HG03342 (cell line): ENCODE measurements around the gene TMEM132D.
"Not testable (repeated sequence)": the region's sequence is repeated elsewhere in the genome, so short reads cannot be mapped to it uniquely, and the experiment has no call there.

Source experiments
- ATAC-seq: cut with Tn5 transposase; IDR thresholded peaks from one replicate; pipeline ENCODE4 v1.9.1; 2021; ENCODE audit warnings: mild to moderate bottlenecking, moderate library complexity; ENCODE audit not compliant: unreplicated experiment

TMEM132D gene

DNA sequence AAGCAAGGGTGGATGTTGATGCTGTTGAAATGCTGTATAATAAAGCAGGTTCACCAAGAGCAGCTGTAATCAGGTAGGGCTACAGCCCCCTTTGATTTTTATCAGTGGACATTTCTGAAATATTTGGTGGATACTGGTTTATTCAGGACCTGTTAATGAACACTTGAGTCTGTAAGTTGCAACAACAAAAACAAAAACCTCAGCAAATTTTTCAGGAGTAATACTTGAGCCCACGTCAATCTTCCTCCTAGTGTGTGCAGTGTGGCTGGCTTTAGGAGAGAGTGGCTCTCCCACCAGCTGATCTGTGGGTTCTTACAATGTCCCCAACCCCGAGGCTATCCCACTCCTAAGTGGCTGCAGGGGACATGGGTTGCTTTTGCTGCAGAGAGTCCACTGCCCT, 702.8 kb downstream of the TMEM132D start:
- ATAC-seq = no peak

DNA sequence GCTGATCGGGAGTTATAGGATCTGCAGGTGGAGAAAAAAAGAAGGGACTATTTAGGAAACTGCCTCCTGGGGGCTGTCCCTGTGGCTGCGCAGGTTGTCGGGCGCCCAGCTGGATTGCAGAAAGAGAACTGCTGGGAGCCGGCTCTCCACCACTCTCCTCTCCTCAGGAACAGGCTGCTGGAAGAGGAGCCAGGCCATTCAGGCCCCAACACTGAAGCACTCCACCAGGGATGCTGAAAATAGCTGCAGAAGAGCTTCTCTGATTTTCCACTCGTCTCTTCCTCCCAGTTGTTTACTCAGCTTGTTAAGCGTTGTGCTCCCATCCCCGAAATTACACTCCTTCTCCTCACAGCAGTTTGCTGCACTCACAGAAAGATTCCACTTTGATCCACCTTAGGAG, 703.2 kb downstream of the TMEM132D start:
- ATAC-seq = no peak

- no peak for ATAC-seq
Observed at GRCh38 chr12:129196927-129197326, 706.9 kb downstream of the TMEM132D start.

DNA sequence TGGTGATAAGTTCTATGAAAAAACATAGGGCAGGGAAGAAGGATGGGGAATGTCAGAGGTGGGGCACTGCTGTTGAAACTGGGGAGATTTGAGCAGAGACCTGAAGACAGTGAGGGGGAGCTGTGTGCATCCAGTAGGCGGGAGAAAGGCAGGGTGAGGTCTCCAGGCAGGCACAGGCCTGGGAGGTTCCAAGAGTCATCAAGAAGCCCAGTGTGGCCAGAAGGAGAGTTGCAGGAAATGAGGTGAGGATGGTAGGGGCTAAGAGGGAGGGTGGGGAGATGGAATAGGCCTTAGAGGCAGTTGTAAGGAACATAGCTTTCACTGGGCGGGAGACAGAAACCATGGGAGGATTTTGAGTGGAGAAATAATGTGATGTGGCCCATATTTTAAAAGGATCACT, 708.7 kb downstream of the TMEM132D start:
- ATAC-seq = no peak

DNA sequence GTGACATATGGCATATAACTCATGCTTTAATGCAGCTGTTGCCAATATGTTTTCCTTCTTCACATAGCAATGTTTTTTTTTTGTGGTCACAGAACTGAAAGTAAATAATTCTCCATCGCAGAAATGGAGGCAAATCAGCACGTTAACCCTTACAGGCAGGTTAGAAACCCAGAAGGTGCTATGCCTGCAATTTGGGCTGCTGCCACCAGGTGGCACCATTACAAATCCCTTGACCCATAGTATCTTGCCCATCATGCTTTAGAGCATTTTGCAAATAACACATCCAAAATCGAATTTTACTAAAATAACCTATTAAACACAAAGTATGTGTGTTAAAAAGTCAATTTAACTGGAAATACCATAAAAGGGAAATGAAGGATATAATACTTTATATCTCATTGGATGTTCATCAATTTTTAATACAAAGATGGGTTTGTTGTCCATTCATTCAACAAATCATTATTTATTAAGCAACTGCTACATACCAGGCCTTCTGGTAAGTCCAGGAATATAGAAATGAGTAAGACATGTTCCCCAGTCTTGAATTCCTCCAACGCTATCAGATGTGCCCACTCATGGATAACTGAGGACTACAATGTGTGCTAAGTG, 710.5 kb downstream of the TMEM132D start:
- no peak for ATAC-seq

- ATAC-seq = no peak
Observed at GRCh38 chr12:129190827-129191226, 713.0 kb downstream of the TMEM132D start.

DNA sequence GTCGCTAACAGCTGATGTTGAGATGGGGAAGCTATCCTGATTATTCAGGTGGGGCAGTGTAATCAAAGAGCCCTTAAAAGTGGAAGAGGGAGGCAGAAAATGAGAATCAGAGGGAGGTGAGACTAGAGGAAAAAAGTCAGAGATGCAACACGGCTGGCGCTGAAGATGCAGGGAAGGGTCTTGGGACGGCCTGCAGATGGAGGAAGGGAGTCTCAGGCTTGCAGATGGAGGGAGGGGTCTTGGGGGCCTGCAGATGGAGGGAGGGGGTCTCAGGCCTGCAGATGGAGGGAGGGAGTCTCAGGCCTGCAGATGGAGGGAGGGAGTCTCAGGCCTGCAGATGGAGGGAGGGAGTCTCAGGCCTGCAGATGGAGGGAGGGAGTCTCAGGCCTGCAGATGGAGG, 713.9 kb downstream of the TMEM132D start:
- ATAC-seq = not testable (repeated sequence)

DNA sequence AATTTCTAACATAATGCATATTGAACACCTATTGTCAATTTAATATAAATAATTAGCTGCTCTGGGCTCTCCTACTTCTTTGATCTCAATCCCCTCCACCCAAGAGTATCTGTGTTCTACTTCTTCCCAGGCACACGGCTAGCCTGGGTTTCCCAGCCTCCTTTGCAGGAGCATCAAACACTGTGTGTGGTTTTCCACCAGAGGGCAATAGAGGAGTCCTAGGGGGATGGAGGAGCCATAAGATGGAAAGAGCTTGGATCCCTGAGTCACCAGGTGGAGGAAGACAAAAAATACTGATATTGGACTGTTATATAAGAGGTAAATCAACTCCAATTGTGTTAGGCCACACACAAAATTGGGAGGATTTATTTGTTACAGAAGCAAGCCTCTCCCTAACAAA, 716.9 kb downstream of the TMEM132D start:
- no peak for ATAC-seq

DNA sequence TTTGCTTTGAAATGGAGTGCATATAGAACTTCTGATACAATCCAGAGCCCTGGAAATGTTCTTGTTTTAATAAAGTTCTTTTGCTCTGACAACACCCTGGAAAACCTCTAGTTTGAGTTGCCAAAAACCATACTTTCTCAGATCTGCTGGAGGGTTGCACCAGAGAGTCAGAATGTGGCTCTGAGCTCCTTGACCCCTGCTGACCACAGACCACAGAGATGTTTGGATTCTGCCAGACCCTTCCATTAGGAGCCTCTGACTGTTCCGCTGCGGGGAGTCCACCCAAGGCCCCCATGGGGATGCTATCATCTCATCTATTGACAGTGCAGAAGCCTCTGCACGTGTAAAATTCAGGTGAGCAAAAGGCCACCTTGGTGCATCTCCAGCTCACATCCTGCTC, 718.0 kb downstream of the TMEM132D start:
- no peak for ATAC-seq

DNA sequence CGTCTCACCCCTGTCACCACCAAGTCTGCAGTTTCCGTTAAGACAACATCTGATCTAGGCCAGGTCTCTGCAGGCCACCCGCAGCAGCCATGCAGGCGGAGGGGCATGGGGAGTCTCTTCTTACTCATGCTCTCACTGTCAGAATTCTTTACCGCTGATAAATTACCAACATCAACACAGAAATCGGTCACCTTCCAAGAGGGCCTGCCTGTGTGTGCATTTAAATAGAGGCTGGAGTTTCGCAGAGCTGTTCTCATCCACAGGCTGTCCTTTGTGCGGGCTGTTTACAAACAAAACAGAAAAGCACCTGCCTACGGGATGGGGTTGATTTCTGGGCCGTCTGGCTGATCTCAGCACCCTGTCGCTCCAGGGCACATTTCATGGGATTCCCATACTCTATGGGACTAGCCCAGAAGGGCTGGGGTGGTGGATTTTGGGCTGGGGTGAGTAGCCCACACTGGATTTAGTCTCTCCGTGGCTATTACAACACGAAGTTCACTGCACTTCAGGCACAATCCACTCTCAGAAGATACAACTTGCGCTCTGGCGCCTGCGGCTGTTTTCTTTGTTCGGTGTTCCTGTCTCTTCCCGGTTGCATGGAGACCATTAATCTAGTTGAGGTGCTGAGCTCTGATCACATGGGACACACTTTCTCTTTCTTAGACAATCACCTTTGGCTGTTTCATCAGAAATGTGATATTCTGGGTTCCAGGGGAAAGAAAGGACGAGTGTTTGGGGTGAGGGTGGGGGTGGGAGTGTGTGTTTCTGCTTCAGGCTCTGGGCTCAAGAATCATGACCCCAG, 719.5 kb downstream of the TMEM132D start:
- ATAC-seq = no peak

DNA sequence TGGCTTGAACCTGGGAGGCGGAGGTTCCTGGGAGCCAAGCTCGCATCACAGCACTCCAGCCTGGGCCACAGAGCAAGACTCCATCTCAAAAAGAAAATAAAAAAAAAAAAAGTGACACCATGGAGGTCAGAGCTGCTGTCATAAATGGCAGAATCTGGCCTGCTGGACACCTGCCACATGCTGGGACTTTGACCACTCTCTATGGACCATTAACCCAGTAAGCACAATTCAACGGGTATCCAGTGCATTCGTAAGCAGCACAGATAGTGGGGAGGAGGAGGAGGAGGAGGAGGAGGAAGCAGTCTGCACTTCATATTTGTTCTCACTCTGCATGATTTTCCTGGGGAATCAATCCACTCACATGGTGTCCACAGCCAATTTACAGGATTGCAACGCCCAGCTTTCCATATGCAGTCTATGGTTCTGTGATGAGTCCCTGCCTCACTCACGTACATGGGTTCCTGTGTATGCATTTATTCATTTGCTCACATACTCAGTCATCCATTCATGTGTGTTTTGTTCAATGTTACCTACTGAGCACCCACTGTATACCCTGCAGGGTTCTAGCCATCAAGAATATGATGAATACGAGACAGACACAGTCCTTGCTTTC, 723.8 kb downstream of the TMEM132D start:
- ATAC-seq = no peak

DNA sequence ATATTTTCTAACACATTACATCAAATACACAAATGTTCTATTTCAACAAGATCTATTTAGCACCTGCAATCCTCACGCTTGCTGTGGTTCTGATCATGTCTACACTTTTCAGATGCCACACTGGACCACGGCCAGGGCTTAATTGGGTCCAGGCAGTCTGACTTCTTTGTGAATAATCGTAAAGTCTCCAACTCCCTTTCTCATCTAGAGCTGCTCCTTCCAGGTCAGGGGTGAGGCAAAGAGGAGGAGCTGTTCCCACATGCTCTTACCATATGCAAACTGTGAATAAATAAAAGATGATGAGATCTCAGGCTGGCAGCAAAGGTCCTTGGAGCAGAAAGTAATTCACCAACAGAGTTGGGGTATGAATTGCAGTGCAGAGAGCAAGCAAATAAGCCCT, 733.9 kb downstream of the TMEM132D start:
- no peak for ATAC-seq

GRCh38 chr12:129163861-129164260, 740.0 kb downstream of the TMEM132D start:
- no peak for ATAC-seq

GRCh38 chr12:129163461-129163860, 740.4 kb downstream of the TMEM132D start:
- no peak for ATAC-seq

- ATAC-seq = no peak
Observed at GRCh38 chr12:129162805-129163204, 741.0 kb downstream of the TMEM132D start.

- no peak for ATAC-seq
Observed at GRCh38 chr12:129161511-129161910, 742.3 kb downstream of the TMEM132D start.

GRCh38 chr12:129160282-129160681, 743.5 kb downstream of the TMEM132D start:
- ATAC-seq = no peak

GRCh38 chr12:129152351-129153104, 751.3 kb downstream of the TMEM132D start:
- no peak for ATAC-seq

DNA sequence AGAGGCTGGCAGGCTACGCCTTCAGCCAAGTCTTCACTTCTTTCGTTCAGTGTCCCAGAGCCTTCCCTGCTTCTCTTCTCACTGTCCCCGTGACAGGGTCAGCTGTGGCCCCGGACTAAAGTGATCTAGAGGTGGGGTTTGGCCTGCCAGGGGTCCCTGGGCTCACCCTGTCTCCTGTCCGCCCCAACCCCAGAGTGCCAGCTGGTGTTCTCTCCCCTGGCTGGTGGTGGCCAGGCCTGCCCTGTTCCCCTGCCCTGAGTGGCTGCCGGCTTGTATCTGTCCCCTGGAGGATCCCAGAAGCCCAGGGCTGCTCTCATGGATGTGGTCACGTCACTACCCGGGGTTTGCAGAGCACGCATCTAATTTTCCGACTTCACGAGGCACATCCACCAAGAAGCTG, 753.1 kb downstream of the TMEM132D start:
- no peak for ATAC-seq

GRCh38 chr12:129145381-129145780, 758.4 kb downstream of the TMEM132D start:
- no peak for ATAC-seq

- no peak for ATAC-seq
Observed at GRCh38 chr12:129138776-129139175, 765.0 kb downstream of the TMEM132D start.
